Gastrocnemius medialis (tissue), 4 donors: ENCODE data around the gene ANO9. TPM values are rescaled to one million over a fixed set of nuclear protein-coding genes. Genes with fewer than 3 reads are reported as not detected.

Source experiments
- ATAC-seq, 2 donors: fragments of 150-250 bp; one replicate each; pipeline ENCODE4 v1.9.1; 2016
- DNase-seq, 2 donors: peaks; one replicate each; pipeline ENCODE4 v3.0.0-alpha.2; 2019
- H3K27ac ChIP-seq, 4 donors: fragments of 200-600 bp; sonication (generic); 1 replicate in 1 of 4; 2 replicates in 3 of 4; pipeline ENCODE4 v1.5.1; 2016 to 2018; ENCODE audit warnings: mild to moderate bottlenecking in 2 of 4, moderate library complexity in 1 of 4
- H3K27me3 ChIP-seq, 3 donors: fragments of 200-600 bp; sonication (generic) in 2 of 3; 1 replicate in 1 of 3; 2 replicates in 2 of 3; pipeline versions ENCODE4 v1.5.1 to v1.6.0; 2016 to 2019; ENCODE audit warnings: mild to moderate bottlenecking in 1 of 3, moderate library complexity in 1 of 3
- H3K36me3 ChIP-seq, 2 donors: fragments of 200-600 bp; sonication (generic) in 1 of 2; one replicate each; pipeline ENCODE4 v1.5.1; 2017 to 2018
- H3K4me1 ChIP-seq, 2 donors: fragments of 200-600 bp; sonication (generic) in 1 of 2; one replicate each; pipeline ENCODE4 v1.5.1; 2016 to 2017; ENCODE audit warnings: mild to moderate bottlenecking in 2 of 2
- H3K4me3 ChIP-seq, 4 donors: fragments of 200-600 bp; sonication (generic) in 3 of 4; 1 replicate in 1 of 4; 2 replicates in 3 of 4; pipeline ENCODE4 v1.5.1; 2016 to 2019; ENCODE audit warnings: mild to moderate bottlenecking in 2 of 4
- H3K9me3 ChIP-seq, 3 donors: fragments of 200-600 bp; sonication (generic) in 2 of 3; 1 replicate in 1 of 3; 2 replicates in 2 of 3; pipeline ENCODE4 v1.5.1; 2016 to 2019
- POLR2A ChIP-seq, 2 donors: fragments of 450-650 bp; IDR thresholded peaks; one replicate each; pipeline ENCODE4 v1.6.1; 2017; ENCODE audit warnings: antibody characterized with exemption in 2 of 2, mild to moderate bottlenecking in 2 of 2, moderate library complexity in 2 of 2
- in situ Hi-C, 4 donors: fragments of 200-750 bp; cut with MboI; loops; one replicate each; pipeline versions ENCODE4 v1.15.0 to v1.8.0; 2017; ENCODE audit warnings: low sequenced_read_pairs in 4 of 4
- intact Hi-C: fragments of 100-400 bp; cut with DNase I; formaldehyde crosslinking; loops from one replicate; pipeline ENCODE4 v1.15.1; 2023; ENCODE audit warnings: low total_unique reads
- total RNA-seq, 4 donors: library from RNA; depleted of rRNA; stranded (reverse); fragments of >200 nt; gene quantifications; one replicate each; pipeline versions ENCODE4 v1.1.0 to v1.2.3, GENCODE V29; 2016
- TF ChIP-seq, protein P1 (sequence below), 5 experiments: fragments of 450-650 bp in 3 of 5; fragments of 200-600 bp in 2 of 5; sonication (generic) in 2 of 5; IDR thresholded peaks in 4 of 5; conservative IDR thresholded peaks in 1 of 5; 1 replicate in 4 of 5; 2 replicates in 1 of 5; pipeline ENCODE4 v1.5.1; 2016 to 2019; ENCODE audit warnings: antibody characterized with exemption in 5 of 5, mild to moderate bottlenecking in 3 of 5, moderate library complexity in 3 of 5

Gene ANO9
- total RNA-seq, 4 donors from 2014 or later = 0.23 to 0.41 TPM; not detected in 2

DNA sequence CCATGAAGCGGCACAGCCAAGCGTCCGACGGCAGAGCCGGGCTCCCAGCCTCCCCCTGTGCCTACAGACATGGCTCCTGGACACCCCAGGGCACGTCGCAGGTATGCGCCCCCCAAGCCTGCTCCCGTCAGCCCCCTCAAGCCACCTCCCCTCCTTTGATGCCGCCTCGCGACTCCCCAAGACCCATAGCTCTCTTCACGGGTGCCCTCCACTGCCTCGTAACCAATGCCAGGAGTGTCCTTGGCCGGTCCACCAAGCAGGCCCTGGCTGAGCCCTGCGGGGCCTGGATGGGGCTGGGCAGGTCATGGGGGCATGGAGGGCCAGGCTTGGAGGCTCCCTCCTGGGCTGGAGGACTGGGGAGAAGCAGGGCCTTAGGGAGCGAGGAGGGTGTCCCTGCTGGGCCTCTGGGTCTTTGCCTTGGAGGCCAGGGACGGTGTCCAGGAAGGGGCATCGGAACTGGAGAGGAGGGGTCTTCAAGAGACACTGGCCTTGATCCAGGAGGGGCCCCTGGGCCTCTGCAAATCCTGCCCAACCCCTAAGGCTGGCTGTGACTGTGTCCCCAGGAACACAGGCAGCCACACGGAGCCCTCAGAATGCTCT lies 9.2 kb downstream of the ANO9 start:
- no peak for TF ChIP-seq POLR2A (IDR thresholded peaks at IDR 0.05)
- TF ChIP-seq, protein P1, sequence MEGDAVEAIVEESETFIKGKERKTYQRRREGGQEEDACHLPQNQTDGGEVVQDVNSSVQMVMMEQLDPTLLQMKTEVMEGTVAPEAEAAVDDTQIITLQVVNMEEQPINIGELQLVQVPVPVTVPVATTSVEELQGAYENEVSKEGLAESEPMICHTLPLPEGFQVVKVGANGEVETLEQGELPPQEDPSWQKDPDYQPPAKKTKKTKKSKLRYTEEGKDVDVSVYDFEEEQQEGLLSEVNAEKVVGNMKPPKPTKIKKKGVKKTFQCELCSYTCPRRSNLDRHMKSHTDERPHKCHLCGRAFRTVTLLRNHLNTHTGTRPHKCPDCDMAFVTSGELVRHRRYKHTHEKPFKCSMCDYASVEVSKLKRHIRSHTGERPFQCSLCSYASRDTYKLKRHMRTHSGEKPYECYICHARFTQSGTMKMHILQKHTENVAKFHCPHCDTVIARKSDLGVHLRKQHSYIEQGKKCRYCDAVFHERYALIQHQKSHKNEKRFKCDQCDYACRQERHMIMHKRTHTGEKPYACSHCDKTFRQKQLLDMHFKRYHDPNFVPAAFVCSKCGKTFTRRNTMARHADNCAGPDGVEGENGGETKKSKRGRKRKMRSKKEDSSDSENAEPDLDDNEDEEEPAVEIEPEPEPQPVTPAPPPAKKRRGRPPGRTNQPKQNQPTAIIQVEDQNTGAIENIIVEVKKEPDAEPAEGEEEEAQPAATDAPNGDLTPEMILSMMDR (IDR thresholded peaks at IDR 0.05 in 4 of 5, conservative IDR thresholded peaks at IDR 0.05 in 1 of 5) = no peak
- H3K4me1 ChIP-seq = no peaks in the 10 kb centered on the region
- H3K27ac ChIP-seq = no peak overlapping the region
- H3K9me3 ChIP-seq = no peaks in the 10 kb centered on the region
- H3K36me3 ChIP-seq = no peaks in the 10 kb centered on the region
- H3K27me3 ChIP-seq = peaks cover 0 to 15% (median 3%) of the 10 kb centered on the region in 3 donors
- DNase-seq (no peak), ATAC-seq (no peak)
- intact Hi-C loops (no loop called here), in situ Hi-C loops (no loop called here)
- no peak overlapping the region for H3K4me3 ChIP-seq

- in situ Hi-C loops = no loop called here
Measured at GRCh38 chr11:431921-432320, 9.9 kb downstream of the ANO9 start.

DNA sequence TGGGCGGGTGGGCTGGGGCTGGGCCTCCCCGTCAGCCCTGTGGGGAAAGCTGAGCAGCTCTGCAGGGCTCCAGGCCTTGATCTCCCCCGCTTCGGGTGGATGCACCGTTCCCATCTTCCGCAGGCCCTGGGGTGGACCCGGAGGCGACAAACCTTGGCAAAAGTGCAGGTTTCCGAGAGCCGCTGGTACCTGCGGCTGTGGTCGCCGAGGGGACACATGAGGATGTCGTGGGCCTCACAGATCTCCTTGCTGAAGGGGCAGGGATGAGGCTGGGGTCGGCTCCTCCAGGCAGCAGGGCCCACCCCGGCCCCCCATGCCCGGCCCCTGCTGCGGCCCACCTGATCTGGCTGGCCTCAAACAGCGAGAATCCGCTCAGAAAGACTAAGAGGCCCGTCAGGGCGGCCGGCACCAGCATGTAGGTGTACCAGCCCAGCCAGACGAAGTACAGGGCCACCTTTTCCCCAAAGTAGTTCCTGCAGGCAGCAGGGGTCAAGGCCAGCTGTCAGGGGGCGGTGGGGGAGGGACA lies 11.8 kb downstream of the ANO9 start:
- intact Hi-C loops = no loop called here
- TF ChIP-seq, protein P1 (IDR thresholded peaks at IDR 0.05 in 4 of 5, conservative IDR thresholded peaks at IDR 0.05 in 1 of 5) = no peak
- no peak for TF ChIP-seq POLR2A (IDR thresholded peaks at IDR 0.05)
- DNase-seq = no peak

More at GRCh38 chr11:431921-432320, 9.9 kb downstream of the ANO9 start:
- DNase-seq = no peak
- no peak for ATAC-seq
- Histone ChIP-seq H3K27me3 (peaks cover 0 to 15% (median 4%) of the 10 kb centered on the region in 3 donors), H3K9me3 (no peaks in the 10 kb centered on the region), H3K36me3 (no peaks in the 10 kb centered on the region), H3K4me3 (no peak overlapping the region), H3K27ac (no peak overlapping the region), H3K4me1 (no peaks in the 10 kb centered on the region)
- TF ChIP-seq POLR2A (IDR thresholded peaks at IDR 0.05) = no peak
- TF ChIP-seq, protein P1 (IDR thresholded peaks at IDR 0.05 in 4 of 5, conservative IDR thresholded peaks at IDR 0.05 in 1 of 5) = no peak
- intact Hi-C loops = no loop called here

GRCh38 chr11:429391-429790 lies 12.4 kb downstream of the ANO9 start:
- H3K9me3 ChIP-seq = no peaks in the 10 kb centered on the region
- H3K36me3 ChIP-seq = no peaks in the 10 kb centered on the region
- H3K4me1 ChIP-seq = no peaks in the 10 kb centered on the region
- H3K4me3 ChIP-seq = no peak overlapping the region
- intact Hi-C loops (no loop called here), in situ Hi-C loops (no loop called here)
- peaks cover 4 to 24% (median 18%) of the 10 kb centered on the region in 3 donors for H3K27me3 ChIP-seq
- TF ChIP-seq POLR2A (IDR thresholded peaks at IDR 0.05) = no peak
- TF ChIP-seq, protein P1 (IDR thresholded peaks at IDR 0.05 in 4 of 5, conservative IDR thresholded peaks at IDR 0.05 in 1 of 5) = no peak
- ATAC-seq (no peak), DNase-seq (no peak)
- H3K27ac ChIP-seq = no peak overlapping the region

More for the DNA sequence above, 11.8 kb downstream of the ANO9 start:
- peaks cover 0 to 19% (median 15%) of the 10 kb centered on the region in 3 donors for H3K27me3 ChIP-seq
- H3K27ac ChIP-seq = no peak overlapping the region
- H3K4me3 ChIP-seq = no peak overlapping the region
- H3K36me3 ChIP-seq = no peaks in the 10 kb centered on the region
- in situ Hi-C loops = no loop called here
- no peaks in the 10 kb centered on the region for H3K4me1 ChIP-seq
- no peak for ATAC-seq
- H3K9me3 ChIP-seq = no peaks in the 10 kb centered on the region
